Panc1 (cell line): ENCODE data around the gene ADGRG7. TPM values are rescaled to one million over a fixed set of nuclear protein-coding genes. Genes with fewer than 3 reads are reported as not detected.

ENCODE experiments used
- ATAC-seq: fragments of 200-7000 bp; cut with Tn5 transposase; 2 replicates; pipeline ENCODE4 v1.9.1; 2020; ENCODE audit warnings: mild to moderate bottlenecking, moderate library complexity
- BruUV-seq: library from RNA; stranded (reverse); fragments of 400-500 nt; replicated peaks from 2 replicates; lab custom pipeline; 2021; lab: Mats Ljungman, UMichigan
- CTCF ChIA-PET: fragments of 300-600 bp; sonication (Branson Sonifier 250); formaldehyde crosslinking; loops from one replicate; lab custom pipeline; 2022; ENCODE audit warnings: antibody characterized with exemption; lab: Charles Lee
- POLR2A ChIA-PET: fragments of 300-600 bp; sonication (Branson Sonifier 250); formaldehyde crosslinking; loops from one replicate; lab custom pipeline; 2022; ENCODE audit warnings: antibody characterized with exemption; lab: Charles Lee
- DNase-seq: peaks from one replicate; pipeline ENCODE4 v3.0.0-alpha.2; 2010; ENCODE audit warnings: low read depth, low spot score
- H3K27ac ChIP-seq: 2 replicates; pipeline ENCODE4 v1.5.1; 2011; ENCODE audit warnings: mild to moderate bottlenecking, low read length, inconsistent platforms
- H3K27me3 ChIP-seq: fragments of 200-500 bp; sonication (Bioruptor generic); 2 replicates; pipeline ENCODE4 v1.6.0; 2014; ENCODE audit warnings: low read length, inconsistent platforms; ENCODE audit not compliant: control insufficient read depth, insufficient read depth
- H3K36me3 ChIP-seq: fragments of 200-500 bp; sonication (Bioruptor generic); 2 replicates; pipeline ENCODE4 v1.5.1; 2014; ENCODE audit warnings: inconsistent platforms, mild to moderate bottlenecking, low read length, moderate library complexity; ENCODE audit not compliant: control insufficient read depth, insufficient read depth
- H3K4me1 ChIP-seq: 2 replicates; pipeline ENCODE4 v1.5.1; 2011; ENCODE audit warnings: inconsistent platforms, mild to moderate bottlenecking, low read length, moderate library complexity; ENCODE audit not compliant: control insufficient read depth, insufficient read depth
- H3K4me3 ChIP-seq, 2 experiments: 2 replicates each; pipeline ENCODE4 v1.5.1; 2011 to 2012; ENCODE audit warnings: low read depth in 2 of 2, low read length in 2 of 2, mild to moderate bottlenecking in 2 of 2, inconsistent platforms in 1 of 2, moderate library complexity in 1 of 2
- H3K9me3 ChIP-seq: fragments of 200-500 bp; sonication (Bioruptor generic); 2 replicates; pipeline ENCODE4 v1.5.1; 2014; ENCODE audit warnings: low read depth, mild to moderate bottlenecking, inconsistent platforms, low read length, moderate library complexity; ENCODE audit not compliant: control insufficient read depth, insufficient read depth
- CTCF ChIP-seq: fragments of 450-650 bp; IDR thresholded peaks from 2 replicates; pipeline ENCODE4 v1.5.1; 2017; ENCODE audit warnings: mild to moderate bottlenecking
- POLR2AphosphoS5 ChIP-seq: IDR thresholded peaks from 2 replicates; pipeline ENCODE4 v1.6.1; 2012; ENCODE audit warnings: mild to moderate bottlenecking, low read depth, low read length, moderate library complexity
- REST ChIP-seq, 2 experiments: IDR thresholded peaks; 2 replicates each; pipeline ENCODE4 v1.6.1; 2011 to 2012; ENCODE audit warnings: low read depth in 2 of 2, control low read depth in 1 of 2, low read length in 1 of 2, mild to moderate bottlenecking in 1 of 2, moderate library complexity in 1 of 2; ENCODE audit not compliant: insufficient read depth in 1 of 2
- SIN3A ChIP-seq: IDR thresholded peaks from 2 replicates; pipeline ENCODE4 v1.6.1; 2012; ENCODE audit warnings: low read depth, mild to moderate bottlenecking, low read length, moderate library complexity, borderline replicate concordance; ENCODE audit not compliant: insufficient read depth
- TCF7L2 ChIP-seq: IDR thresholded peaks from 2 replicates; pipeline ENCODE4 v1.6.1; 2011; ENCODE audit warnings: mild to moderate bottlenecking, low read depth, low read length, inconsistent platforms
- in situ Hi-C: cut with HindIII; loops from 2 replicates; pipeline ENCODE4 v1.10.0; 2016; ENCODE audit warnings: low sequenced_read_pairs, low pct_unique_long_range_greater_than_20kb
- intact Hi-C: fragments of 100-400 bp; cut with micrococcal nuclease; formaldehyde crosslinking; loops from one replicate; pipeline ENCODE4 v1.10.0; 2022; ENCODE audit not compliant: unreplicated experiment
- total RNA-seq: library from RNA; stranded (reverse); gene quantifications from one replicate; pipeline ENCODE4 v1.2.1, GENCODE V29; 2021; ENCODE audit not compliant: unreplicated experiment

The ADGRG7 gene
- total RNA-seq, 1 experiment from 2014 or later = not detected

- intact Hi-C loops (no loop called here), in situ Hi-C loops (no loop called here)
- Histone ChIP-seq H3K27me3 (no peaks in the 10 kb centered on the region), H3K36me3 (peaks cover 36% of the 10 kb centered on the region), H3K9me3 (no peaks in the 10 kb centered on the region), H3K27ac (no peak overlapping the region), H3K4me3 (no peak overlapping the region), H3K4me1 (peaks cover 17% of the 10 kb centered on the region; the same call in 1 of the 2 replicates)
- DNase-seq = no peak
- ATAC-seq = no peak
- BruUV-seq = no TSS peak
- TF ChIP-seq POLR2AphosphoS5 = no peak
- no peak for TF ChIP-seq TCF7L2
- no peak for TF ChIP-seq SIN3A
- TF ChIP-seq CTCF = no peak
- no peak for TF ChIP-seq REST (IDR thresholded peaks at IDR 0.05; ENCODE audit: insufficient read depth in 1 of 2, low read depth in 2 of 2, low read length in 1 of 2)
- ChIA-PET POLR2A (no interaction called here), CTCF (no interaction called here)
These were observed 105.8 kb downstream of the ADGRG7 start for GRCh38 chr3:100715176-100715575.

GRCh38 chr3:100717063-100717462, 107.7 kb downstream of the ADGRG7 start:
- no TSS peak for BruUV-seq
- no peak for TF ChIP-seq SIN3A
- no peak for TF ChIP-seq TCF7L2
- TF ChIP-seq POLR2AphosphoS5 = no peak
- no peak for TF ChIP-seq CTCF
- no peak for TF ChIP-seq REST (IDR thresholded peaks at IDR 0.05; ENCODE audit: insufficient read depth in 1 of 2, low read depth in 2 of 2, low read length in 1 of 2)
- in situ Hi-C loops (no loop called here), intact Hi-C loops (no loop called here)
- CTCF ChIA-PET = interaction anchor here (0.7 kb wide), 1 partner anchor 255 kb away, joined by 4 read pairs; no protein-coding TSS in a partner anchor
- Histone ChIP-seq H3K27me3 (no peaks in the 10 kb centered on the region), H3K36me3 (peaks cover 48% of the 10 kb centered on the region), H3K4me3 (no peak overlapping the region), H3K27ac (no peak overlapping the region), H3K9me3 (no peaks in the 10 kb centered on the region), H3K4me1 (peaks cover 11% of the 10 kb centered on the region; the same call in 1 of the 2 replicates)
- DNase-seq (no peak), ATAC-seq (no peak)
- POLR2A ChIA-PET = no interaction called here
